NB4 (cell line): ENCODE measurements around the gene TENM4.
A peak's percentile ranks its signal among the peaks of the same experiment; 100 is the strongest.

Experiments used
- POLR2A ChIP-seq: IDR thresholded peaks from 2 replicates; pipeline ENCODE4 v1.6.1; 2011; ENCODE audit warnings: mild to moderate bottlenecking; ENCODE audit not compliant: insufficient read length; ENCODE audit errors: extremely low read depth
- TF ChIP-seq, protein P1 (sequence below): IDR thresholded peaks from one replicate; pipeline ENCODE4 v1.5.1; 2012; ENCODE audit warnings: low read depth, low read length
- TF ChIP-seq, protein P2 (sequence below): IDR thresholded peaks from 2 replicates; pipeline ENCODE4 v1.6.1; 2011; ENCODE audit warnings: low read depth, low read length

DNA sequence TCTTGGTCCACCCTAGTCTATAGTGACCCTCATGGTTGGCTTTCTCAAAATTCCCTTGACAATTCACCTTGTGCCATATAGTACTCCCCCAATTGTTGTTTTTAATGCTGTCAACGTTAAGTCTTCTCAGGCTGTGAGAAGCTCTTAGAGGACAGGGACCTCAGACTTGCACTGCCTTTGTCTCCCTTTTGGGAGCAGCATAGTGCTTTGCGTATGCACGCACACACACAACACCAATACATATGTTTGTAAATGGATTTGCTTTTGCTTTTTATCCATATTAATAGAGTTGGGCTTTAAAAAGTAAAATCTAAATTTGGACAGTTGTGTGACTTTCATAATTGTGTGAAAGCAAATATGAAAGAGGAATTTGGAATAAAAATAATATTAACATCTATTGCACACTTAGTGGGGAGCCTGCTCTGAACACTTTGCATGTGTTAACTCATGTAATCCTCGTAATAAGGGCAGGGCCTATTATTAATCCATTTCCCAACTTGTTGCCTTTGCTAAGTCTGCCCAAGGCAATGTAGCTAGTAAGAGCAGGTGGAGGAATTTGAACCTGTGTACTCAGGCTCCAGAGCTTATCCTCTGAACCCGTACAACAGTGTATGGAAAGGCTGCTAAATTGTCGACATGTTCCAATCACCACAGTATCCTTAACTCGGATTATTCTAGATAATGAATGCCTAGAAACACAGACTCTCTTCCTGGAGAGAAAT is 608.4 kb downstream of the TENM4 start:
- TF ChIP-seq, protein P1, sequence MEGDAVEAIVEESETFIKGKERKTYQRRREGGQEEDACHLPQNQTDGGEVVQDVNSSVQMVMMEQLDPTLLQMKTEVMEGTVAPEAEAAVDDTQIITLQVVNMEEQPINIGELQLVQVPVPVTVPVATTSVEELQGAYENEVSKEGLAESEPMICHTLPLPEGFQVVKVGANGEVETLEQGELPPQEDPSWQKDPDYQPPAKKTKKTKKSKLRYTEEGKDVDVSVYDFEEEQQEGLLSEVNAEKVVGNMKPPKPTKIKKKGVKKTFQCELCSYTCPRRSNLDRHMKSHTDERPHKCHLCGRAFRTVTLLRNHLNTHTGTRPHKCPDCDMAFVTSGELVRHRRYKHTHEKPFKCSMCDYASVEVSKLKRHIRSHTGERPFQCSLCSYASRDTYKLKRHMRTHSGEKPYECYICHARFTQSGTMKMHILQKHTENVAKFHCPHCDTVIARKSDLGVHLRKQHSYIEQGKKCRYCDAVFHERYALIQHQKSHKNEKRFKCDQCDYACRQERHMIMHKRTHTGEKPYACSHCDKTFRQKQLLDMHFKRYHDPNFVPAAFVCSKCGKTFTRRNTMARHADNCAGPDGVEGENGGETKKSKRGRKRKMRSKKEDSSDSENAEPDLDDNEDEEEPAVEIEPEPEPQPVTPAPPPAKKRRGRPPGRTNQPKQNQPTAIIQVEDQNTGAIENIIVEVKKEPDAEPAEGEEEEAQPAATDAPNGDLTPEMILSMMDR: peak; percentile 17
- no peak for TF ChIP-seq POLR2A
- TF ChIP-seq, protein P2, sequence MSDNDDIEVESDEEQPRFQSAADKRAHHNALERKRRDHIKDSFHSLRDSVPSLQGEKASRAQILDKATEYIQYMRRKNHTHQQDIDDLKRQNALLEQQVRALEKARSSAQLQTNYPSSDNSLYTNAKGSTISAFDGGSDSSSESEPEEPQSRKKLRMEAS: no peak
